Fibroblast of lung (primary cell): ENCODE results near the gene RTTN.

Experiments used
- CTCF ChIP-seq, 2 donors: IDR thresholded peaks in 1 of 2; conservative IDR thresholded peaks in 1 of 2; 1 replicate in 1 of 2; 2 replicates in 1 of 2; pipeline ENCODE4 v1.5.1; 2011 to 2012; ENCODE audit warnings: low read length in 2 of 2, control low read depth in 1 of 2, inconsistent platforms in 1 of 2, low read depth in 1 of 2, mild to moderate bottlenecking in 1 of 2
- EZH2 ChIP-seq: IDR thresholded peaks from 2 replicates; pipeline ENCODE4 v1.5.1; 2012; ENCODE audit warnings: low read length, control low read depth, mild to moderate bottlenecking; ENCODE audit errors: missing control alignments

GRCh38 chr18:70166668-70167067 is 38.8 kb downstream of the RTTN start:
- TF ChIP-seq EZH2 = no peak
- no peak for TF ChIP-seq CTCF (conservative IDR thresholded peaks at IDR 0.05 in 1 of 2, IDR thresholded peaks at IDR 0.05 in 1 of 2; ENCODE audit: low read depth in 1 of 2, low read length in 2 of 2)
